GM12878 (cell line): ENCODE results near the gene FAS. TPM values are rescaled to one million over a fixed set of nuclear protein-coding genes. Genes with fewer than 3 reads are reported as not detected.

ENCODE experiments used
- CTCF ChIP-seq, 3 experiments: IDR thresholded peaks in 2 of 3; conservative IDR thresholded peaks in 1 of 3; 2 replicates each; pipeline ENCODE4 v1.5.1; 2011; ENCODE audit warnings: low read depth in 3 of 3, low read length in 3 of 3, mild to moderate bottlenecking in 3 of 3, control low read depth in 2 of 3, moderate library complexity in 2 of 3, inconsistent platforms in 1 of 3, mixed read lengths in 1 of 3; ENCODE audit not compliant: control insufficient read depth in 2 of 3, insufficient read depth in 1 of 3; ENCODE audit errors: extremely low read depth in 1 of 3
- ELK1 ChIP-seq: IDR thresholded peaks from 2 replicates; pipeline ENCODE4 v1.6.1; 2012; ENCODE audit warnings: low read depth, low read length, improper control_type of control experiment
- NR2C1 ChIP-seq: fragments of 450-650 bp; IDR thresholded peaks from 2 replicates; pipeline ENCODE4 v1.6.1; 2017; ENCODE audit warnings: antibody characterized with exemption, mild to moderate bottlenecking, moderate library complexity
- PAX5 ChIP-seq: IDR thresholded peaks from 2 replicates; pipeline ENCODE4 v1.6.1; 2011; ENCODE audit warnings: low read depth, low read length, borderline replicate concordance
- RCOR1 ChIP-seq: conservative IDR thresholded peaks from 2 replicates; pipeline ENCODE4 v1.6.1; 2012; ENCODE audit warnings: low read depth, low read length, improper control_type of control experiment
- polyA plus RNA-seq, 11 experiments: library from polyadenylated mRNA; depleted of rRNA in 4 of 11; unstranded in 6 of 11; stranded (reverse) in 5 of 11; fragments of >200 nt; fragmentation: Nextera tagmentation in 4 of 11; fragmentation: Illumina TruSeq in 1 of 11; extraction: Ambion mirVana in 4 of 11; extraction: Trizol in 1 of 11; gene quantifications; 1 replicate in 1 of 11; 2 replicates in 10 of 11; pipeline versions ENCODE4 v1.2.1 to v1.2.3, GENCODE V29; 2011 to 2016; ENCODE audit warnings: inconsistent platforms in 2 of 11, missing spikeins in 2 of 11, low read depth in 1 of 11
- total RNA-seq, 4 experiments: library from RNA; depleted of rRNA in 3 of 4; stranded (reverse); fragments of >200 nt in 3 of 4; fragmentation: Illumina TruSeq in 1 of 4; extraction: Trizol in 1 of 4; gene quantifications; 2 replicates each; pipeline versions ENCODE4 v1.2.1 to v1.2.3, GENCODE V29; 2013 to 2021
- TF ChIP-seq, protein P1 (sequence below): fragments of 450-650 bp; IDR thresholded peaks from 2 replicates; pipeline ENCODE4 v1.6.1; 2017; ENCODE audit warnings: mild to moderate bottlenecking, moderate library complexity

FAS gene
- total and polyA plus RNA-seq, 10 of the 15 experiments (the other 5 are each of a cell fraction or from before 2014, with no cell fraction given), result 50.1 to 147 (median 69.9) TPM

- TF ChIP-seq, protein P1, sequence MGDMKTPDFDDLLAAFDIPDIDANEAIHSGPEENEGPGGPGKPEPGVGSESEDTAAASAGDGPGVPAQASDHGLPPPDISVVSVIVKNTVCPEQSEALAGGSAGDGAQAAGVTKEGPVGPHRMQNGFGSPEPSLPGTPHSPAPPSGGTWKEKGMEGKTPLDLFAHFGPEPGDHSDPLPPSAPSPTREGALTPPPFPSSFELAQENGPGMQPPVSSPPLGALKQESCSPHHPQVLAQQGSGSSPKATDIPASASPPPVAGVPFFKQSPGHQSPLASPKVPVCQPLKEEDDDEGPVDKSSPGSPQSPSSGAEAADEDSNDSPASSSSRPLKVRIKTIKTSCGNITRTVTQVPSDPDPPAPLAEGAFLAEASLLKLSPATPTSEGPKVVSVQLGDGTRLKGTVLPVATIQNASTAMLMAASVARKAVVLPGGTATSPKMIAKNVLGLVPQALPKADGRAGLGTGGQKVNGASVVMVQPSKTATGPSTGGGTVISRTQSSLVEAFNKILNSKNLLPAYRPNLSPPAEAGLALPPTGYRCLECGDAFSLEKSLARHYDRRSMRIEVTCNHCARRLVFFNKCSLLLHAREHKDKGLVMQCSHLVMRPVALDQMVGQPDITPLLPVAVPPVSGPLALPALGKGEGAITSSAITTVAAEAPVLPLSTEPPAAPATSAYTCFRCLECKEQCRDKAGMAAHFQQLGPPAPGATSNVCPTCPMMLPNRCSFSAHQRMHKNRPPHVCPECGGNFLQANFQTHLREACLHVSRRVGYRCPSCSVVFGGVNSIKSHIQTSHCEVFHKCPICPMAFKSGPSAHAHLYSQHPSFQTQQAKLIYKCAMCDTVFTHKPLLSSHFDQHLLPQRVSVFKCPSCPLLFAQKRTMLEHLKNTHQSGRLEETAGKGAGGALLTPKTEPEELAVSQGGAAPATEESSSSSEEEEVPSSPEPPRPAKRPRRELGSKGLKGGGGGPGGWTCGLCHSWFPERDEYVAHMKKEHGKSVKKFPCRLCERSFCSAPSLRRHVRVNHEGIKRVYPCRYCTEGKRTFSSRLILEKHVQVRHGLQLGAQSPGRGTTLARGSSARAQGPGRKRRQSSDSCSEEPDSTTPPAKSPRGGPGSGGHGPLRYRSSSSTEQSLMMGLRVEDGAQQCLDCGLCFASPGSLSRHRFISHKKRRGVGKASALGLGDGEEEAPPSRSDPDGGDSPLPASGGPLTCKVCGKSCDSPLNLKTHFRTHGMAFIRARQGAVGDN, result no peak
- TF ChIP-seq CTCF (IDR thresholded peaks at IDR 0.05 in 2 of 3, conservative IDR thresholded peaks at IDR 0.05 in 1 of 3; ENCODE audit: control insufficient read depth in 2 of 3, extremely low read depth in 1 of 3, insufficient read depth in 1 of 3, low read depth in 3 of 3, low read length in 3 of 3) (no peak), NR2C1 (no peak), PAX5 (no peak), ELK1 (no peak), RCOR1 (no peak)
Measured at GRCh38 chr10:88946965-88947590, 43.5 kb upstream of the FAS start (continued).
